K562 (cell line): ENCODE results near the gene NLRX1. TPM values are rescaled to one million over a fixed set of nuclear protein-coding genes. Genes with fewer than 3 reads are reported as not detected.

Source experiments
- AFF1 ChIP-seq, 2 experiments: fragments of 450-650 bp; IDR thresholded peaks; 2 replicates each; pipeline ENCODE4 v1.6.1; 2018; ENCODE audit warnings: mild to moderate bottlenecking in 2 of 2, low read depth in 1 of 2; ENCODE audit not compliant: partially characterized antibody in 2 of 2
- CC2D1A ChIP-seq: fragments of 450-650 bp; IDR thresholded peaks from 2 replicates; pipeline ENCODE4 v1.6.1; 2017; ENCODE audit warnings: mild to moderate bottlenecking
- DMBX1 ChIP-seq: fragments of 250-450 bp; sonication (Bioruptor Pico); IDR thresholded peaks from 2 replicates; pipeline ENCODE4 v1.8.0; 2022; ENCODE audit warnings: inconsistent platforms, mild to moderate bottlenecking, moderate library complexity, borderline replicate concordance
- EP400 ChIP-seq: fragments of 450-650 bp; IDR thresholded peaks from 2 replicates; pipeline ENCODE4 v1.6.1; 2017; ENCODE audit warnings: antibody characterized with exemption, mild to moderate bottlenecking, moderate library complexity
- GATA2 ChIP-seq: sonication (generic); formaldehyde crosslinking; IDR thresholded peaks from 2 replicates; pipeline ENCODE4 v1.4.0; 2020; ENCODE audit warnings: mild to moderate bottlenecking, missing genetic modification reagents
- KDM1A ChIP-seq, 2 experiments: fragments of 450-650 bp; IDR thresholded peaks; 2 replicates each; pipeline ENCODE4 v1.6.1; 2016; ENCODE audit warnings: mild to moderate bottlenecking in 2 of 2
- LCOR ChIP-seq: sonication (generic); formaldehyde crosslinking; IDR thresholded peaks from 2 replicates; pipeline ENCODE4 v1.8.0; 2022; ENCODE audit warnings: mild to moderate bottlenecking, missing genetic modification reagents
- POLR3A ChIP-seq: IDR thresholded peaks from 2 replicates; pipeline ENCODE4 v1.6.1; 2011; ENCODE audit warnings: borderline replicate concordance, mild to moderate bottlenecking, moderate library complexity; ENCODE audit not compliant: insufficient read length, insufficient read depth; ENCODE audit errors: extremely low read depth
- PRPF4 ChIP-seq: fragments of 200-400 bp; formaldehyde crosslinking; IDR thresholded peaks from one replicate; pipeline ENCODE4 v1.6.1; 2017; ENCODE audit warnings: low read length, low read depth, mild to moderate bottlenecking; ENCODE audit not compliant: insufficient read depth, poor library complexity, severe bottlenecking
- RB1 ChIP-seq: fragments of 450-650 bp; IDR thresholded peaks from 2 replicates; pipeline ENCODE4 v1.6.1; 2017; ENCODE audit warnings: low read depth, mild to moderate bottlenecking
- SIN3A ChIP-seq, 2 experiments: fragments of 150-350 bp in 1 of 2; IDR thresholded peaks; 2 replicates each; pipeline ENCODE4 v1.6.1; 2011 to 2016; ENCODE audit warnings: borderline replicate concordance in 2 of 2, low read depth in 2 of 2, low read length in 2 of 2, mild to moderate bottlenecking in 2 of 2, moderate library complexity in 2 of 2; ENCODE audit not compliant: control insufficient read depth in 1 of 2
- SPI1 ChIP-seq: IDR thresholded peaks from 2 replicates; pipeline ENCODE4 v1.6.1; 2011; ENCODE audit warnings: low read depth, low read length, control low read depth, borderline replicate concordance
- SRF ChIP-seq, 2 experiments: fragments of 250-450, 450-650 bp in 1 of 2; sonication (Bioruptor Pico) in 1 of 2; sonication (generic) in 1 of 2; formaldehyde crosslinking; IDR thresholded peaks; 2 replicates each; pipeline versions ENCODE4 v1.5.0 to v1.5.1; 2020 to 2022; ENCODE audit warnings: mild to moderate bottlenecking in 1 of 2, missing genetic modification reagents in 1 of 2
- YY1 ChIP-seq, 3 experiments: IDR thresholded peaks; 2 replicates each; pipeline ENCODE4 v1.6.1; 2011; ENCODE audit warnings: low read length in 2 of 3, mild to moderate bottlenecking in 2 of 3, moderate library complexity in 2 of 3, borderline replicate concordance in 1 of 3, control low read depth in 1 of 3, low read depth in 1 of 3; ENCODE audit not compliant: insufficient read depth in 3 of 3, insufficient replicate concordance in 2 of 3, control insufficient read depth in 1 of 3, insufficient read length in 1 of 3; ENCODE audit errors: extremely low read depth in 1 of 3
- ZNF507 ChIP-seq: conservative IDR thresholded peaks from 2 replicates; pipeline ENCODE4 v1.6.1; 2017; ENCODE audit warnings: missing genetic modification characterization, missing compliant biosample characterization
- polyA plus RNA-seq, 8 experiments: library from polyadenylated mRNA; depleted of rRNA in 4 of 8; stranded (reverse) in 5 of 8; unstranded in 3 of 8; fragments of >200 nt; fragmentation: Nextera tagmentation in 2 of 8; fragmentation: Illumina TruSeq in 1 of 8; extraction: Ambion mirVana in 2 of 8; extraction: Trizol in 1 of 8; gene quantifications; 2 replicates each; pipeline versions ENCODE4 v1.2.1 to v1.2.3, GENCODE V29; 2011 to 2014; ENCODE audit warnings: inconsistent platforms in 1 of 8, missing spikeins in 1 of 8
- total RNA-seq, 7 experiments: library from RNA; depleted of rRNA in 6 of 7; stranded (reverse); fragments of >200 nt in 6 of 7; fragmentation: Illumina TruSeq in 2 of 7; extraction: Trizol in 2 of 7; gene quantifications; 2 replicates each; pipeline versions ENCODE4 v1.2.1 to v1.2.3, GENCODE V29; 2011 to 2021; ENCODE audit warnings: low replicate concordance in 1 of 7
- TF ChIP-seq, protein P1 (sequence below): fragments of 250-450 bp; sonication (Bioruptor Pico); IDR thresholded peaks from 2 replicates; pipeline ENCODE4 v1.8.0; 2021; ENCODE audit warnings: borderline replicate concordance, mild to moderate bottlenecking, moderate library complexity; ENCODE audit not compliant: poor library complexity, severe bottlenecking
- TF ChIP-seq, protein P2 (sequence below), 2 experiments: IDR thresholded peaks; 2 replicates each; pipeline ENCODE4 v1.6.1; 2012; ENCODE audit warnings: improper control_type of control experiment in 2 of 2, low read depth in 2 of 2, low read length in 2 of 2, borderline replicate concordance in 1 of 2

Gene NLRX1
- total and polyA plus RNA-seq, 9 of the 15 experiments (the other 6 are each of a cell fraction or from before 2014, with no cell fraction given), result 0.04 to 2.3 (median 0.69) TPM

DNA sequence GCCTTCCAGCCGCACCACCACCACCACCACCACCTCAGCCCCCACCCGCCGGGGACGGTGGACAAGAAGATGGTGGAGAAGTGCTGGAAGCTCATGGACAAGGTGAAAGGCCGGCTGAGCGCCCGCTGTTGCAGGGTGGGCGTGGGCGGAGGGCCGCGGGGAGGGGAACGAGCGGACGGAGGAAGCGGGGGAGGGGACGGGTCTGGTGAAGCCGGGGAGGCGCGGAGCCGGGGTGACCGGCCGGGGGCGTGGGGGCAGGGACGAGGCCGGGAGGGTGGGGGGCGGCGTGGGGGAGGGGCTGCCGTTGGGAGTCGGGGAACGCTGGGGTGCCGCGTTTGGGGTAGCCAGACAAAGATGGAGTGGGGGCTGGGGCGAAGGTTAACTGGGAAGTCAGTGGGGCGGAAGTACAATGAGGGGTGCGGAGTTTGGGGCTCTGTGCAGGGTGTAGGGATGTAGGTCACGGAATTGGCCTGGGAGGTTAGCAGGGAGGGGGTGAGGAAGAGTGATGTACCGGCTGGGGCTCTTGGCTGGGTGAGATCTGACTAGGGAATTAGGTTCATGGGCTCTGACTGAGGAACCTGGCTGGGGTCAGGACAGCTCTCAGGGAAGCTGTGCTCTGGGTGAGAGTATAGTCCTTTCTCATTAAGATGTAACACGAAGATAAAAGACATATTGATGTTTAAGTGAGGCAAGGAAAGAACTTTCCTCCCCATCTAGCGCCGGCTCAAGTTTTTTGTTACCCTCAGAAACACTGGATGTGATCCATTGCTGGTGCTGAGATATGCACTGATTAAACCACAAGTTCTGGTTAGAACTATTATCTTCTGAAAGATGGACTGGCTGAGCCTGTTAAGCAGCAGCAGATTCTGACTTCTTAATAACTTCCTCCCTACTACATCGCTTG lies 38.2 kb downstream of the NLRX1 start (continued):
- TF ChIP-seq DMBX1 (no peak), ZNF507 (no peak), AFF1 (IDR thresholded peaks at IDR 0.05; ENCODE audit: low read depth in 1 of 2, partially characterized antibody in 2 of 2) (peak in 1 of 2 experiments; percentile 13), SIN3A (IDR thresholded peaks at IDR 0.05; ENCODE audit: borderline replicate concordance in 2 of 2, control insufficient read depth in 1 of 2, low read depth in 2 of 2, low read length in 2 of 2) (peak in 1 of 2 experiments; percentile 10; a peak in 1 of 4 replicates), PRPF4 (no peak), CC2D1A (no peak), YY1 (IDR thresholded peaks at IDR 0.05; ENCODE audit: borderline replicate concordance in 1 of 3, control insufficient read depth in 1 of 3, extremely low read depth in 1 of 3, insufficient read depth in 3 of 3, insufficient read length in 1 of 3, insufficient replicate concordance in 2 of 3, low read depth in 1 of 3, low read length in 2 of 3) (peak in 1 of 3 experiments; percentile 8), KDM1A (IDR thresholded peaks at IDR 0.05) (peak; percentile 69 to 79), LCOR (CRISPR knock-in tag) (no peak), RB1 (peak; percentile 30; the same call in 1 of the 2 replicates), SRF (CRISPR knock-in tag; IDR thresholded peaks at IDR 0.05) (no peak), POLR3A (no peak), SPI1 (peak; percentile 45; the same call in 1 of the 2 replicates), EP400 (peak; percentile 26; the same call in 1 of the 2 replicates), GATA2 (CRISPR knock-in tag) (peak; percentile 39; the same call in 1 of the 2 replicates)
- TF ChIP-seq, protein P1, sequence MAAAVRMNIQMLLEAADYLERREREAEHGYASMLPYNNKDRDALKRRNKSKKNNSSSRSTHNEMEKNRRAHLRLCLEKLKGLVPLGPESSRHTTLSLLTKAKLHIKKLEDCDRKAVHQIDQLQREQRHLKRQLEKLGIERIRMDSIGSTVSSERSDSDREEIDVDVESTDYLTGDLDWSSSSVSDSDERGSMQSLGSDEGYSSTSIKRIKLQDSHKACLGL (CRISPR knock-in tag), result no peak
- TF ChIP-seq, protein P2, sequence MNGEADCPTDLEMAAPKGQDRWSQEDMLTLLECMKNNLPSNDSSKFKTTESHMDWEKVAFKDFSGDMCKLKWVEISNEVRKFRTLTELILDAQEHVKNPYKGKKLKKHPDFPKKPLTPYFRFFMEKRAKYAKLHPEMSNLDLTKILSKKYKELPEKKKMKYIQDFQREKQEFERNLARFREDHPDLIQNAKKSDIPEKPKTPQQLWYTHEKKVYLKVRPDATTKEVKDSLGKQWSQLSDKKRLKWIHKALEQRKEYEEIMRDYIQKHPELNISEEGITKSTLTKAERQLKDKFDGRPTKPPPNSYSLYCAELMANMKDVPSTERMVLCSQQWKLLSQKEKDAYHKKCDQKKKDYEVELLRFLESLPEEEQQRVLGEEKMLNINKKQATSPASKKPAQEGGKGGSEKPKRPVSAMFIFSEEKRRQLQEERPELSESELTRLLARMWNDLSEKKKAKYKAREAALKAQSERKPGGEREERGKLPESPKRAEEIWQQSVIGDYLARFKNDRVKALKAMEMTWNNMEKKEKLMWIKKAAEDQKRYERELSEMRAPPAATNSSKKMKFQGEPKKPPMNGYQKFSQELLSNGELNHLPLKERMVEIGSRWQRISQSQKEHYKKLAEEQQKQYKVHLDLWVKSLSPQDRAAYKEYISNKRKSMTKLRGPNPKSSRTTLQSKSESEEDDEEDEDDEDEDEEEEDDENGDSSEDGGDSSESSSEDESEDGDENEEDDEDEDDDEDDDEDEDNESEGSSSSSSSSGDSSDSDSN (IDR thresholded peaks at IDR 0.05; ENCODE audit: borderline replicate concordance in 1 of 2, low read depth in 2 of 2, low read length in 2 of 2), result peak in 1 of 2 experiments; percentile 19; a peak in 1 of 4 replicates
